Fibroblast of upper back skin (primary cell): Measurements from ENCODE around the gene OCSTAMP.

Source experiments
- DNase-seq: peaks from one replicate; pipeline ENCODE4 v3.0.0-alpha.2; 2013

OCSTAMP gene

DNA sequence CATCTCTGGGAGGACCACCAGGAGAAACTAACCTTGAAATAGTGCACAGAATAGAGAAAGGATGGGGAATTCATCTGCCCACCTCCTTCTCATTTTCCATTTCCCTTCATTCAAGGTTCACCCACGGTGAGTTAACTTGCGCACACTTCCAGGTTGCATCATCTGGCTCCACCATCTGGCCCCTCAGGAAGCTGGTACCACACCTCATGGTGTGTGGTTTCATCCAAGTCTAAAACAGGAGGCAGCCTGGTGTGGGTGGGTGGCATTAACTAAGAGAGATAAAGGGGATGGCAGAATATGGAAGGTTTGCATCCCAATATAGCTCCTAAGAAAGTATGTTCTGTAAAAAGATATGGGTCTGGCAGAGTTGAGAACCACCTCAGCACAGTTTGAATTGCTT lies 40.9 kb downstream of the OCSTAMP start:
- no peak for DNase-seq

DNA sequence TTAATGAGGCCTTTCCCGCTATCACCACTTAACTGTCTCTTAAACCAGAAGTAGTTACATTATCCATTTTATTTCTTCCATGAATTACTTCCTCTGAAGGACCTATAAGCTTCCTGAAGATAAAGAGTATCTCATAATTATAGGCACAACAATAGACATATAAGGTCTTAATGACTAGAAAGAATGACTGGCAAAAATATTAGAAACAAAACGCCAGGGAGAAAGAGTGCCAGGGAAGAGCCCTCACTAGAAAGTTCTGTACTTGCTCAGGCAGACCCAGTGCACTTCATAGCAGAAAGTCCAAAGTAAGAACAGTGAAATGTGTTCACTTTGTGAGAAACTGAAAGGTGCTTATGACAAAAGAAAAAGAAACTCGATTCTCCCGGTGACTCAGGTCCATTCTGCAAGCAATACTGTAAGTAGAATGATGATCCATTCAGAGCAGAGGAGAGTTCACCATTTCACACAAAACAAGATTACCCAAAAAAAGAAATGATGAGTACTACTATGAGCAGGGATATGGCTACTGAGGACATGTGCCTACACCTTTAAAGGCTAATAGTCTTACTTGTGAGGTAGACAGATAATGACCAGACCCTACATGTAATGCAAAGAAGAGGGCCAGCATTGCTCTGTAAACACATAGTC lies 42.6 kb downstream of the OCSTAMP start:
- no peak for DNase-seq

DNA sequence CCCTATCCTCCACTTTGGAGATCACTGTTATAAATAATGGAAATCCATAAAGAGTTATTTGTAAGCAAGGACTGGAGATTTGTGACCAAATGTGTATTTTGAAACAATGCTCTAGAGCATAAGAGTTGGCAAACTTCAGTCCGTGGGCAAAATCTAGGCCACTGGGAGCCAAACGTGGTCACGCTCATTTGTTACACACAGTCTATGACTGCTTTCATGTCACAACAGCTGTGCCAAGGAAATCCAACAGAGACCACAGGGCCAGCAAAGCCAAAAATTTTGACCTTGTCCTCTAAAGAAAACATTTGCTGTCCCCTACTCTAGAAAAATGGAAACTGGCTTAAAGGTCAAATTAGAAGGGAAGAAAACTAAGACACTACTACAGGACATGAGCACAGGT lies 44.9 kb downstream of the OCSTAMP start:
- no peak for DNase-seq

GRCh38 chr20:46501961-46502360 lies 48.5 kb downstream of the OCSTAMP start:
- DNase-seq = no peak

- no peak for DNase-seq
These were observed 49.0 kb downstream of the OCSTAMP start for GRCh38 chr20:46501337-46501942.

GRCh38 chr20:46494077-46494476 lies 56.4 kb downstream of the OCSTAMP start:
- DNase-seq = no peak

- DNase-seq = no peak
These were observed 59.1 kb downstream of the OCSTAMP start for GRCh38 chr20:46491354-46491753.
